Neuronal stem cell (in vitro differentiated cells): ENCODE results near the gene RSPO4.

Source experiments
- DNase-seq: peaks from one replicate; pipeline ENCODE4 v3.0.0-alpha.2; 2013; ENCODE audit warnings: low spot score
- H2AFZ ChIP-seq: one replicate; pipeline ENCODE4 v1.6.1; 2013; ENCODE audit warnings: mild to moderate bottlenecking, low read length, inconsistent platforms
- H2AK5ac ChIP-seq: 2 replicates; pipeline ENCODE4 v1.6.1; 2013; ENCODE audit warnings: low read depth, mild to moderate bottlenecking, inconsistent platforms, low read length, moderate library complexity, mixed read lengths
- H2BK120ac ChIP-seq: 2 replicates; pipeline ENCODE4 v1.6.1; 2013; ENCODE audit warnings: low read depth, mild to moderate bottlenecking, inconsistent platforms, low read length, moderate library complexity, mixed read lengths
- H2BK12ac ChIP-seq: one replicate; pipeline ENCODE4 v1.6.1; 2013; ENCODE audit warnings: low read length, inconsistent platforms
- H2BK15ac ChIP-seq: 2 replicates; pipeline ENCODE4 v1.6.1; 2013; ENCODE audit warnings: mild to moderate bottlenecking, low read length, inconsistent platforms, mixed read lengths
- H2BK5ac ChIP-seq: one replicate; pipeline ENCODE4 v1.6.1; 2013; ENCODE audit warnings: inconsistent platforms, mild to moderate bottlenecking, low read length, moderate library complexity
- H3K14ac ChIP-seq: one replicate; pipeline ENCODE4 v1.6.1; 2013; ENCODE audit warnings: low read length, inconsistent platforms
- H3K18ac ChIP-seq: 2 replicates; pipeline ENCODE4 v1.6.1; 2013; ENCODE audit warnings: low read length, inconsistent platforms
- H3K23ac ChIP-seq: 2 replicates; pipeline ENCODE4 v1.6.1; 2013; ENCODE audit warnings: low read depth, mild to moderate bottlenecking, mixed read lengths, low read length, inconsistent platforms; ENCODE audit not compliant: poor library complexity
- H3K27ac ChIP-seq: replicated peaks from 3 replicates; pipeline ENCODE4 v1.5.1; 2013; ENCODE audit warnings: low read length, inconsistent platforms
- H3K27me3 ChIP-seq, 3 experiments: 2 replicates each; pipeline ENCODE4 v1.6.1; 2013; ENCODE audit warnings: low read length in 3 of 3, mild to moderate bottlenecking in 2 of 3, inconsistent platforms in 1 of 3, low read depth in 1 of 3, mixed read lengths in 1 of 3, moderate library complexity in 1 of 3; ENCODE audit not compliant: control insufficient read depth in 3 of 3, insufficient read depth in 3 of 3
- H3K36me3 ChIP-seq, 2 donors: replicated peaks in 1 of 2; 2 replicates each; pipeline ENCODE4 v1.6.1; 2013; ENCODE audit warnings: low read length in 2 of 2; ENCODE audit not compliant: control insufficient read depth in 2 of 2, insufficient read depth in 2 of 2
- H3K4ac ChIP-seq: 2 replicates; pipeline ENCODE4 v1.6.1; 2013; ENCODE audit warnings: inconsistent platforms, mild to moderate bottlenecking, low read length, moderate library complexity
- H3K4me1 ChIP-seq, 2 donors: 1 replicate in 1 of 2; 2 replicates in 1 of 2; pipeline ENCODE4 v1.6.1; 2013; ENCODE audit warnings: low read length in 2 of 2, low read depth in 1 of 2; ENCODE audit not compliant: control insufficient read depth in 2 of 2, insufficient read depth in 1 of 2
- H3K4me2 ChIP-seq: one replicate; pipeline ENCODE4 v1.6.1; 2013; ENCODE audit warnings: mild to moderate bottlenecking, low read length, inconsistent platforms; ENCODE audit not compliant: insufficient read depth, poor library complexity, severe bottlenecking
- H3K4me3 ChIP-seq, 2 donors: 2 replicates each; pipeline ENCODE4 v1.5.1; 2013; ENCODE audit warnings: low read length in 2 of 2, mild to moderate bottlenecking in 2 of 2, inconsistent platforms in 1 of 2, moderate library complexity in 1 of 2
- H3K79me1 ChIP-seq: one replicate; pipeline ENCODE4 v1.6.1; 2013; ENCODE audit warnings: low read depth, mild to moderate bottlenecking, inconsistent platforms, low read length, moderate library complexity
- H3K9ac ChIP-seq: one replicate; pipeline ENCODE4 v1.6.1; 2013; ENCODE audit warnings: mild to moderate bottlenecking, low read depth, low read length, inconsistent platforms; ENCODE audit not compliant: poor library complexity
- H3K9me3 ChIP-seq, 2 donors: replicated peaks in 1 of 2; 2 replicates each; pipeline versions ENCODE3 to v1.6.1; 2013; ENCODE audit warnings: low read length in 2 of 2, mild to moderate bottlenecking in 2 of 2, inconsistent platforms in 1 of 2, low read depth in 1 of 2, mixed read lengths in 1 of 2, moderate library complexity in 1 of 2; ENCODE audit not compliant: control insufficient read depth in 2 of 2, insufficient read depth in 1 of 2
- H4K8ac ChIP-seq: one replicate; pipeline ENCODE4 v1.6.1; 2013; ENCODE audit warnings: low read depth, mild to moderate bottlenecking, inconsistent platforms, low read length, moderate library complexity
- H4K91ac ChIP-seq: one replicate; pipeline ENCODE4 v1.6.1; 2013; ENCODE audit warnings: low read length, low read depth, mild to moderate bottlenecking, inconsistent platforms; ENCODE audit not compliant: poor library complexity
- WGBS, 2 donors: extraction: QIAGEN DNeasy Blood & Tissue Kit; methylation state at CpG; one replicate each; pipeline ENCODE4 v1.1.7; 2013; ENCODE audit warnings: missing lambda C conversion rate in 2 of 2, mixed read lengths in 1 of 2; ENCODE audit not compliant: insufficient read length in 2 of 2, insufficient replicate concordance in 1 of 2; ENCODE audit errors: extremely low coverage in 2 of 2; 5-methylcytosine and 5-hydroxymethylcytosine counted together

RSPO4 gene

GRCh38 chr20:926670-927069 lies 75.4 kb downstream of the RSPO4 start:
- no peak overlapping the region for H2BK120ac ChIP-seq
- H2AK5ac ChIP-seq: no peak overlapping the region
- no peak overlapping the region for H3K4me3 ChIP-seq
- H3K23ac ChIP-seq: no peak overlapping the region
- no peak overlapping the region for H2BK12ac ChIP-seq
- no CpG with 5 or more reads among the region's 6 CpGs for WGBS, 2 donors
- H3K79me1 ChIP-seq: no peaks in the 10 kb centered on the region
- H2AFZ ChIP-seq: no peak overlapping the region
- H3K36me3 ChIP-seq: no peaks in the 10 kb centered on the region
- no peak for DNase-seq
- H4K91ac ChIP-seq: no peak overlapping the region
- H4K8ac ChIP-seq: no peak overlapping the region
- no peak overlapping the region for H3K27ac ChIP-seq
- H2BK5ac ChIP-seq: no peak overlapping the region
- no peak overlapping the region for H3K9ac ChIP-seq
- H3K4ac ChIP-seq: no peak overlapping the region
- no peaks in the 10 kb centered on the region for H3K4me1 ChIP-seq
- H3K9me3 ChIP-seq: peaks cover under 1 to 2% of the 10 kb centered on the region in 2 donors
- H3K18ac ChIP-seq: no peak overlapping the region
- H3K14ac ChIP-seq: no peak overlapping the region
- H3K4me2 ChIP-seq: no peak overlapping the region
- no peak overlapping the region for H2BK15ac ChIP-seq
- peaks cover 0 to 3% (median 0%) of the 10 kb centered on the region in 3 experiments for H3K27me3 ChIP-seq

- Histone ChIP-seq H3K9me3 (peaks cover 0 to 2% of the 10 kb centered on the region in 2 donors), H2BK15ac (no peak overlapping the region), H3K27me3 (peaks cover 0 to 3% (median 0%) of the 10 kb centered on the region in 3 experiments), H2BK120ac (no peak overlapping the region), H2AK5ac (no peak overlapping the region), H3K14ac (no peak overlapping the region), H2BK12ac (no peak overlapping the region), H2BK5ac (no peak overlapping the region), H3K18ac (no peak overlapping the region), H3K4me1 (no peaks in the 10 kb centered on the region), H3K79me1 (no peaks in the 10 kb centered on the region), H2AFZ (no peak overlapping the region), H3K4ac (no peak overlapping the region), H3K23ac (no peak overlapping the region), H4K8ac (no peak overlapping the region), H3K9ac (no peak overlapping the region), H3K4me2 (no peak overlapping the region), H4K91ac (no peak overlapping the region), H3K36me3 (no peaks in the 10 kb centered on the region), H3K4me3 (no peak overlapping the region), H3K27ac (no peak overlapping the region)
- WGBS, 2 donors: no CpG with 5 or more reads among the region's 9 CpGs
- DNase-seq: no peak
Measured at GRCh38 chr20:925516-925915, 76.6 kb downstream of the RSPO4 start.

- Histone ChIP-seq H4K91ac (no peak overlapping the region), H2AFZ (no peak overlapping the region), H3K4me3 (no peak overlapping the region), H3K4me2 (no peak overlapping the region), H3K18ac (no peak overlapping the region), H2AK5ac (no peak overlapping the region), H3K4ac (no peak overlapping the region), H3K23ac (no peak overlapping the region), H2BK120ac (no peak overlapping the region), H2BK15ac (no peak overlapping the region), H3K27me3 (peaks cover 0 to 3% (median 0%) of the 10 kb centered on the region in 3 experiments), H3K79me1 (no peaks in the 10 kb centered on the region), H3K14ac (no peak overlapping the region), H2BK12ac (no peak overlapping the region), H2BK5ac (no peak overlapping the region), H3K9ac (no peak overlapping the region), H3K9me3 (peaks cover 0 to 2% of the 10 kb centered on the region in 2 donors), H3K27ac (no peak overlapping the region), H3K36me3 (no peaks in the 10 kb centered on the region), H3K4me1 (no peaks in the 10 kb centered on the region), H4K8ac (no peak overlapping the region)
- no peak for DNase-seq
Measured at GRCh38 chr20:924639-925038, 77.5 kb downstream of the RSPO4 start.

GRCh38 chr20:922781-923180 lies 79.3 kb downstream of the RSPO4 start:
- Histone ChIP-seq H3K27ac (no peak overlapping the region), H2BK12ac (no peak overlapping the region), H4K91ac (no peak overlapping the region), H3K36me3 (no peaks in the 10 kb centered on the region), H3K4me2 (no peak overlapping the region), H3K4me1 (no peaks in the 10 kb centered on the region), H3K9me3 (peaks cover 0 to 2% of the 10 kb centered on the region in 2 donors), H3K79me1 (no peaks in the 10 kb centered on the region), H3K4me3 (no peak overlapping the region), H3K14ac (no peak overlapping the region), H3K18ac (no peak overlapping the region), H2BK120ac (no peak overlapping the region), H3K27me3 (peaks cover 0 to 3% (median 0%) of the 10 kb centered on the region in 3 experiments), H2AK5ac (no peak overlapping the region), H4K8ac (no peak overlapping the region), H3K9ac (no peak overlapping the region), H3K4ac (no peak overlapping the region), H2BK5ac (no peak overlapping the region), H2AFZ (no peak overlapping the region), H3K23ac (no peak overlapping the region), H2BK15ac (no peak overlapping the region)
- DNase-seq: no peak
- whole genome bisulfite sequencing, 2 donors: no CpG with 5 or more reads among the region's 4 CpGs
